HuH-7.5 (cell line): Measurements from ENCODE around the gene GPS1.

Source experiments
- DNase-seq: peaks from one replicate; pipeline ENCODE4 v3.0.0; 2011; ENCODE audit warnings: low spot score

The GPS1 gene

GRCh38 chr17:82103553-82104451 lies 52.1 kb downstream of the GPS1 start:
- peak; percentile 68 for DNase-seq

GRCh38 chr17:82104797-82105416 lies 53.2 kb downstream of the GPS1 start:
- DNase-seq = no peak

DNA sequence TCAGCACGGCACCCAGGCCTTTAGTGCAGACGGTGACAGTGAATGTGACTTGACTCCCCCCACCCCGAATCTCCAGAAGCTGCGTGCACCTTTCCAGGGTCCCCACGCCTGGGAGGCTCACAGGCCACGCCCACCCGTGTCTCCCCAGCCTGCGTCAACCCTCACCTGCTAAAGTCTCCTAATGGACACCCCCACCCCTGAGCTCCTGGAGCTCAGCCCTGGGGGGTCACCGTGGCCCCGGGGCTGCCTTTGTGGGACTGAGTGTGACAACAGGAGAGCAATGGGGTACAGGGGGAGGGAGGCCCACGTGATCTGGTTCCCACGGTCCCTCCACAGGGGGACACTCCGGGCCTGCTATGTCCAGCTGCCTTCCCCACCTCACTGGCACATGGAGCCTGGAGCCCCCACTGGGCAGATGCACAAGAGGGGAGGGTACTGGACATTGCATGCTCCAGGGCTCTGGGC lies 53.8 kb downstream of the GPS1 start:
- no peak for DNase-seq

GRCh38 chr17:82105882-82106687 lies 54.4 kb downstream of the GPS1 start:
- DNase-seq = peak; percentile 64

GRCh38 chr17:82106688-82107305 lies 55.1 kb downstream of the GPS1 start:
- no peak for DNase-seq
